HG02970 (cell line): ENCODE results near the gene RAD23A.
A peak's percentile ranks its signal among the peaks of the same experiment; 100 is the strongest.
"Not testable (repeated sequence)": the region's sequence is repeated elsewhere in the genome, so short reads cannot be mapped to it uniquely, and the experiment has no call there.

Source experiments
- ATAC-seq: cut with Tn5 transposase; IDR thresholded peaks from one replicate; pipeline ENCODE4 v1.9.1; 2021; ENCODE audit warnings: mild to moderate bottlenecking, moderate library complexity, moderate number of reproducible peaks; ENCODE audit not compliant: unreplicated experiment, low FRiP score

Gene RAD23A

GRCh38 chr19:12953799-12954611 is 8.3 kb downstream of the RAD23A start:
- no peak for ATAC-seq

- ATAC-seq = no peak
These were observed 8.9 kb downstream of the RAD23A start for GRCh38 chr19:12954612-12954962.

GRCh38 chr19:12955575-12955974 is 9.9 kb downstream of the RAD23A start:
- ATAC-seq = not testable (repeated sequence)

GRCh38 chr19:12955996-12956395 is 10.3 kb downstream of the RAD23A start:
- ATAC-seq = no peak

GRCh38 chr19:12956446-12957388 is 11.1 kb downstream of the RAD23A start, which contains the start of gene GADD45GIP1:
Gene GADD45GIP1, minus strand, starts transcription at chr19:12957223. Its CDS starts 11 bp downstream, at chr19:12957212.
- peak; percentile 68 for ATAC-seq

GRCh38 chr19:12957389-12957952 is 11.8 kb downstream of the RAD23A start:
- ATAC-seq = not testable (repeated sequence)

- ATAC-seq = no peak
These were observed 13.8 kb downstream of the RAD23A start for GRCh38 chr19:12959481-12959880.

GRCh38 chr19:12965017-12965811 is 19.6 kb downstream of the RAD23A start:
- peak; percentile 77 for ATAC-seq

GRCh38 chr19:12965812-12966135 is 20.1 kb downstream of the RAD23A start:
- no peak for ATAC-seq

GRCh38 chr19:12967907-12968306 is 22.2 kb downstream of the RAD23A start:
- ATAC-seq = no peak

GRCh38 chr19:12969292-12969988 is 23.8 kb downstream of the RAD23A start, which contains the start of gene DAND5:
Gene DAND5, plus strand, starts transcription at chr19:12969576. Its CDS starts 85 bp downstream, at chr19:12969661.
- ATAC-seq = no peak

- ATAC-seq = no peak
These were observed 24.6 kb downstream of the RAD23A start for GRCh38 chr19:12970070-12970820.

GRCh38 chr19:12973236-12973635 is 27.6 kb downstream of the RAD23A start:
- no peak for ATAC-seq

- no peak for ATAC-seq
These were observed 28.9 kb downstream of the RAD23A start for GRCh38 chr19:12974301-12975220.

- no peak for ATAC-seq
These were observed 29.6 kb downstream of the RAD23A start for GRCh38 chr19:12975221-12975741.

GRCh38 chr19:12976109-12976508 is 30.4 kb downstream of the RAD23A start:
- not testable (repeated sequence) for ATAC-seq

- no peak for ATAC-seq
These were observed 34.3 kb downstream of the RAD23A start for GRCh38 chr19:12979974-12980373.

- no peak for ATAC-seq
These were observed 37.0 kb downstream of the RAD23A start for GRCh38 chr19:12982648-12983047.
